ENCODE measurements around the gene OSGEPL1.
"Not testable (repeated sequence)": the region's sequence is repeated elsewhere in the genome, so short reads cannot be mapped to it uniquely, and the experiment has no call there.

The OSGEPL1 gene

GRCh38 chr2:189726849-189727248 lies 35.7 kb downstream of the OSGEPL1 start:
- DNase-seq = no peak

DNA sequence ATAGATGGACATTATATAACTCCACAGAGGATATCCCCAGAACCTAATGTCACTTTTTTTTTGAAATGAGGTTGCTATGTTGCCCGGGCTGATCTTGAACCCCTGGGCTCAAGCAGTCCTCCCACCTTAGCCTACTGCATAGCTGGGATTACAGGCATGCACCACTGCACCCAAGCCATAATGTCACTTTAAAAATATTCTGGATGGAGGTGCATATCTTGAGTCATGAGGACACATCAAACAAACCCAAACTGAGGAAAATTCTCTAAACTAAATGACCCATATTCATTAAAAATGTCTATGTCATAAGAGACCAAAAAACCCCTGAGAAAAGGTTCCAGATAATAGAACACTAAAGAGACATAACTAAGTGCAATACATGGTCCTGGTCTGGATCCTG lies 36.3 kb downstream of the OSGEPL1 start:
- no peak for DNase-seq

GRCh38 chr2:189723192-189723591 lies 39.4 kb downstream of the OSGEPL1 start:
- DNase-seq = no peak

GRCh38 chr2:189719571-189719970 lies 43.0 kb downstream of the OSGEPL1 start:
- DNase-seq = no peak

DNA sequence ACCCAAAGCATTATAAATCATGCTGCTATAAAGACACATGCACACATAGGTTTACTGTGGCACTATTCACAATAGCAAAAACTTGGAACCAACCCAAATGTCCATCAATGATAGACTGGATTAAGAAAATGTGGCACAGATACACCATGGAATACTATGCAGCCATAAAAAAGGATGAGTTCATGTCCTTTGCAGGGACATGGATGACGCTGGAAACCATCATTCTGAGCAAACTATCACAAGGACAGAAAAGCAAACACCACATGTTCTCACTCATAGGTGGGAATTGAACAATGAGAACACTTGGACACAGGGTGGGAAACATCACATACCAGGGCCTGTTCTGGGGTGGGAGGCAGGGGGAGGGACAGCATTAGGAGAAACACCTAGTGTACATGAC lies 45.0 kb downstream of the OSGEPL1 start:
- DNase-seq = not testable (repeated sequence)

DNA sequence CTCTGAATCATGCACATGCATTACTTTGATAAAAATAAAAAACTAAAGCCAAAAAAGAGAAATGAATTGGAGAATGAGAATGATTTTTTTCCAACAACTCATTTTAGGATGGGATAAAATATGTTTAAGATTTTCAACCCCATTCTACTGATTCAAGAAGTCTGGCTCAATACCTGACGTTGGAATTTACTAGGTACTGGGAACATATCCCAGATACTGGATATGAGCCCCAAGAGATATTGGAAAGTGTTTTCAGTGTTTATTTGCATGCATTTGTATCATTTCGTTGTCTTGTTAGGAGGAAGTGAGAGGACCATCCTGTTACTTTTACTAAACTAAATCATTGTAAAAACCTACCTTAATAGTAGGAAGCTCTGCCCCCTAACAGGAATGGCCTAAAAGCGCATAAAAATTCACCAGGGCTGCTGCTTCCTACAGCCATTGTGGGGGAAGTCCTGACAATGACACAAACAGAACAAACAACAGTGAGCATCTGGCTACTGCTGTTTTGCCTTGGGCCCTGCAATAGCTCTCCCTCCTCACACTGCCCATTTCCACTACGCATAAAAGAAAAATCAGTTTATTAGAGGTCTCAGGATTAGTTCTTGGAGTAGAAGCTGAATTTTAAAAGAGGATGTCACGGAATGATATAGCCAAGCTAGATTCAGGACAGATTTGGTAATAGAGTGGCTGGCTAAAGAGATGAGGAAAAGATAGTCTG lies 52.9 kb downstream of the OSGEPL1 start:
- no peak for DNase-seq

- no peak for DNase-seq
Measured at GRCh38 chr2:189702071-189702470, 60.5 kb downstream of the OSGEPL1 start.

DNA sequence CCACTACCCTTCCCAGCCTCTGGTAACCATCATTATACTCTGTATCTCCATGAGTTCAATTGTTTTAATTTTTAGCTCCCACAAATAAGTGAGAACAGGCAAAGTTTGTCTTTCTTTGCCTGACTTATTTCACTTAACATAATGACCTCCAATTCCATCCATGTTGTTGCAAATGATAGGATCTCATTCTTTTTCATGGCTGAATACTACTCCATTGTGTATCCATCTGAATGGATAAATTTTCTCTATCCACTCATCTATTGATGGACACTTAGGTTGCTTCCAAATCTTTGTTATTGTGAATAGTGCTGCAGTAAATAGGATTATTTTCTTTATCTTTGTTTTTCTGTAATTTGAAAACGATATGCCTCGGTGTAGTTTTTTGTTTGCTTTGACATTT lies 61.9 kb downstream of the OSGEPL1 start:
- DNase-seq = no peak

- peak; percentile 22 for DNase-seq
Measured at GRCh38 chr2:189698020-189698887, 64.3 kb downstream of the OSGEPL1 start.
